Muscle of leg (tissue), 11 donors: ENCODE results near the gene EYA4. TPM values are rescaled to one million over a fixed set of nuclear protein-coding genes. Genes with fewer than 3 reads are reported as not detected.

Source experiments
- DNase-seq: peaks from one replicate; pipeline ENCODE4 v3.0.0; 2013
- H3K27ac ChIP-seq: one replicate; pipeline ENCODE4 v1.5.1; 2013; ENCODE audit warnings: mild to moderate bottlenecking, low read length, control low read depth
- H3K27me3 ChIP-seq: one replicate; pipeline ENCODE4 v1.6.1; 2013; ENCODE audit warnings: low read length; ENCODE audit not compliant: control insufficient read depth, insufficient read depth
- H3K36me3 ChIP-seq: one replicate; pipeline ENCODE4 v1.6.1; 2013; ENCODE audit warnings: low read length; ENCODE audit not compliant: control insufficient read depth, insufficient read depth
- H3K4me1 ChIP-seq: one replicate; pipeline ENCODE4 v1.6.1; 2013; ENCODE audit warnings: low read length; ENCODE audit not compliant: control insufficient read depth, insufficient read depth
- H3K4me3 ChIP-seq: one replicate; pipeline ENCODE4 v1.5.1; 2013; ENCODE audit warnings: low read length, control low read depth
- H3K9me3 ChIP-seq: replicated peaks from 2 replicates; pipeline ENCODE4 v1.6.1; 2013; ENCODE audit warnings: low read depth, low read length; ENCODE audit not compliant: control insufficient read depth
- WGBS: methylation state at CpG from one replicate; pipeline ENCODE4 v1.1.5; 2013; ENCODE audit warnings: missing lambda C conversion rate; ENCODE audit not compliant: insufficient coverage; 5-methylcytosine and 5-hydroxymethylcytosine counted together
- polyA plus RNA-seq, 8 donors: library from polyadenylated mRNA; unstranded; fragments of 120-200 nt; gene quantifications; one replicate each; pipeline versions ENCODE4 v1.2.1 to v1.2.3, GENCODE V29; 2013; ENCODE audit warnings: inconsistent platforms in 1 of 8, low replicate concordance in 1 of 8; ENCODE audit not compliant: insufficient read length in 8 of 8, insufficient read depth in 1 of 8
- total RNA-seq: library from RNA; stranded (reverse); fragments of 120-200 nt; gene quantifications from one replicate; pipeline ENCODE4 v1.2.4, GENCODE V29; 2013

The EYA4 gene
- total and polyA plus RNA-seq, 9 donors: 16.3 to 28.8 (median 20.9) TPM

DNA sequence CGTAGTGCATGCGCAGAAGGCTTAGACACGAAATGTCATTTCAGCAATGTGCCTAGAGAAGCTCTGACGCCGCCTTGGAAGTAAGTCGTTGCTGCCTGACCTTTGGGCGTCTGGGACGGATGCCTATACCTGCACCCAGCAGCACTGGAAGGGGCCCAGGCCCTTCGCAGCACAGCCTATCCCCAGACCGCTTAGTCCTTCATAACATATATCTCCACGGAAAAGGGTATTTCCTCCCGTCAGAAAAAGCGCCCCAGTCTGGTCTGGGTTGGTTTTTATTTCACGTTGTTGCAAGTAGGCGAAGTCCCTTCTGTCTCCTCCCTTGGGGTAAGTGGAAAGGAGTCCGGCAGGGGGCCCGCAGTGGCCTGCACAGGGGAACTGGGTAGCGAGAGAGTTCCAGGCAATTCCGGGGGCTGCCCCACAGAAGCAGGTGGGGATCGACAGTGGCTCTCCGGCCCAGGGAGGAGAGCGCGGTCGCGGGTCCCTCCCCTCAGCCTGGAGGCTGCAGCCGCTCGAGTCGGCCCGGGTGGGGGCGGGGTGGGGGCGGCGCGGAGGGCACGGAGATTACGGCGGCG, 559 bp upstream of the EYA4 start:
- Histone ChIP-seq H3K36me3 (no peaks in the 10 kb centered on the region), H3K4me1 (peaks cover 10% of the 10 kb centered on the region), H3K27me3 (peaks cover 28% of the 10 kb centered on the region), H3K4me3 (peak overlapping the region; percentile 71), H3K27ac (peak overlapping the region; percentile 85), H3K9me3 (no peaks in the 10 kb centered on the region)
- peak; percentile 59 for DNase-seq
- WGBS: 10% methylated on average over 21 of the region's 37 CpGs

DNA sequence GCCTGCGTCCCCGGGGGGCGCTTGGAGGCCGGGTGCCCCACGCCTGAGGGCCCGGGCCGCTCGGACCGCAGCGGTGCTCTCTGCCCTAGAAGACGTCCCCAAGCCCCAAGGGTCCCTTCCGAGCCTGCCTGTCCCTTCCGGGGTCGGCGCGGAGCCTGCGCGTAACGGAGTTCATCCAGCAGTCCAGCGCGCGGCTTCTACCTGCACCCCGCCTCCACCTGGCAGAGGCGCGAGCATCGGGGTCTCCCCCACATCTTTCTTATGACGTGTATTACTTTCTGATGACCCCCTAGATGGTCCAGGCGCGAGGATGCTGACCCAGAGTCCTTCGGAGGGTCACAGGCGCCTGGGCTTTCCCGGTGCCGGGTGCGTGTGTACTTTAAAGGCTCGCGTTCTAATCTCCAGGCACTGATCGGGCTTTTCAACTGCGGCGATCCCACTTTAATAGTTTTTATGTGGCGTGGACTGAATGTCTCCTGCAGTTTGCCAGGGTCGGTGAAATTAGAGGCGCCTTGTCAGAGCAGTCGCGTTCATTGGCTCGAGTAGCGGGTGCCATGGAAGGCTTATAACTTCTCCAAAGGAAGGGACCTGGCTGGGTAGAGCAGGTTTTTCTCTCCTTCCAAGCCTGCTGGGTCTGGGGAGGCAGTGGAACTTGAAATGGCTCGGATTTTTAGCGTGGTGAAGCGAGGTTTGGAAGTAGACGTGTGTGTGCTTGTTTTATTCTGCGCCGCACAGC, 912 bp downstream of the EYA4 start:
- H3K27ac ChIP-seq: peak overlapping the region; percentile 94
- peak; percentile 66 for DNase-seq
- H3K27me3 ChIP-seq: peaks cover 28% of the 10 kb centered on the region
- H3K4me1 ChIP-seq: peaks cover 12% of the 10 kb centered on the region
- WGBS: under 1% methylated on average over 50 of the region's 52 CpGs
- no peaks in the 10 kb centered on the region for H3K36me3 ChIP-seq
- H3K9me3 ChIP-seq: no peaks in the 10 kb centered on the region
- peak overlapping the region; percentile 71 for H3K4me3 ChIP-seq

DNA sequence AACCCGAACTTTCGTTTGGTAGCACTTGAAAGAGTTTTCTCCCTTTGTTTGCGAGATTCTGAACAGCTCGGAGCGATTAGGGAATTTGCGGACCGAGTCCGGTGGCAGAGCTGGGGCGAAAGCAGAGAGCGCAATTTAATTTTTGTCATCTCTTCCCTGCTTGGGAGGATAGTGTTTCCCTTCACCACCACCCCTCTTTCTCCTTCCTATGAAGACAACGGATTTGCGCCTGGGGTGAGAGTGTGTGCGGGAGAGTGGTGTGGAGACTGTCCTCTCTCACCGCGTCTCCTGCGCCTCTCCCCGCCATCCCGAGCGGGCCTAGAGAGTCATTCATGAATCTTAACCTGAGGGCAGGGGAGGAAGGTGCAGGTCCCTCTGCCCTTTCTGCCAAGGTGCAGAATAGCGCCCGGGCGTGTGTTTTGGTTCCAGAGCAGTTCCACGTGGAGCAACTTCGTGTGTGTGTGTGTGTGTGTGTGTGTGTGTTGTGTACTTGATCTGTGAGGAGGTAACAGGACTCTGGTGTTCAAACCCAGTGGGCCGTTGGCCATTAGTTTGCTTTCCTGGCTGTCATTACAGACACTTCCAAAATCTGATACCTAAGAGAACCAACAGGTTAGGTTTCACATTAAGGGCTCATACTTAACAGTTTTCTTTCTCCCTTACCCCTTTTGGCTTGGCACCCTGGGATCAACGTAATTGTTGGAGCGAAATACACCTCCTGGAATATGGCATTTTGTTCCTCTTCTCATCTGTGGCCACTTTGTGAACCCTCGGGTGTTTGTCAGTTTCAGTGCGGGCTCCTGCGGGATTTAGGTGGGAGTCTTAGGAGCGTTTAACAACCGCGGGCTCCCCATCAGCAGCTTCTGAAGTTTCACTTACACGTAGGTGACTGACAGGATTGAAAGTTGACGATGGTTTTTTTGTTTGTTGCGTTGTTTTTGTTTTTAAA, 1.8 kb downstream of the EYA4 start:
- peaks cover 12% of the 10 kb centered on the region for H3K4me1 ChIP-seq
- 11% methylated on average over 10 of the region's 36 CpGs for WGBS
- H3K27me3 ChIP-seq: peaks cover 28% of the 10 kb centered on the region
- peak overlapping the region; percentile 71 for H3K4me3 ChIP-seq
- peak overlapping the region; percentile 94 for H3K27ac ChIP-seq
- no peaks in the 10 kb centered on the region for H3K9me3 ChIP-seq
- DNase-seq: peak; percentile 62
- no peaks in the 10 kb centered on the region for H3K36me3 ChIP-seq

- no CpG with 5 or more reads among the region's 7 CpGs for WGBS
- H3K9me3 ChIP-seq: no peaks in the 10 kb centered on the region
- no peaks in the 10 kb centered on the region for H3K36me3 ChIP-seq
- H3K27ac ChIP-seq: peak overlapping the region; percentile 94
- H3K4me1 ChIP-seq: peaks cover 12% of the 10 kb centered on the region
- H3K4me3 ChIP-seq: peak overlapping the region; percentile 71
- peaks cover 28% of the 10 kb centered on the region for H3K27me3 ChIP-seq
- DNase-seq: peak; percentile 46
These were observed 2.7 kb downstream of the EYA4 start for GRCh38 chr6:133243723-133244305.

DNA sequence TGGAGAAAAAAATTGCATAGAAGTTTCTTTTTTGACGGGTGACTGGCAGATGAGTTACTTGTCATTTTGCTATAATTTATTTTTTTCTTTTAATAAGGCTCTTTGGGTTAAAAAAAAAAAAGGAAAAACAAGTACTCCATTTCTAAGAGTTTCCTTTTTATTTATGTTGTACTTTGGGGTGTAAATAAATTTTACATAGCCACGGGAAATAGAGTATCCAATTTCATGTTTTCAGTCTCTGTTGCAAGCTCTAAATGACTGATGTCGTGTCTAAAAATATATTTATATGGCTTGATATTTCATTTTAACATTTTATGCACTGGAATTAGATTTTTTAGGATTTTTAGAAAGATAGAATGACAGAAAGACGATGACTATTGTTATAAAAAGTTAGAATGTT, 3.4 kb downstream of the EYA4 start:
- Histone ChIP-seq H3K4me1 (peaks cover 12% of the 10 kb centered on the region), H3K36me3 (no peaks in the 10 kb centered on the region), H3K27ac (peak overlapping the region; percentile 54), H3K4me3 (no peak overlapping the region), H3K27me3 (peaks cover 28% of the 10 kb centered on the region), H3K9me3 (no peaks in the 10 kb centered on the region)
- WGBS: no CpG with 5 or more reads among the region's 4 CpGs
- peak; percentile 25 for DNase-seq

DNA sequence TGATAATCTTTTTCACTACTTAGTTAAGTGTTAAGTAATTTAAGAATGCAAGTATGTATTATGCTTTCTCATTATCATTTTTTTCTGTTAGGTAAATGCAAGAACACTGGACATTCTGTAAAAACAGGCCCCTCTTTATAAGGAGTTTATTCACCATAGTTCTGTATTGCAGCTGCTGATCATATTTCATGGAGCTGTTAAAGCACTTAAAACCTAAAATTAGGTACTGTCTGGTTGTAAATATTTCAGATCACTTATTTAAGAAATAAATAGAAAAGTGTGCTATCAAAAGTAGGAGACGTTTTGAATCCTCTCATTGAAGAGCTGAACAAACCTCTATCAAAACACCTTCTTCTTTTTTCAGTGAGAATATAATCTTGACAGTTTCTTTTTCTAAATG, 3.9 kb downstream of the EYA4 start:
- H3K27me3 ChIP-seq: peaks cover 28% of the 10 kb centered on the region
- H3K4me1 ChIP-seq: peaks cover 12% of the 10 kb centered on the region
- no peaks in the 10 kb centered on the region for H3K36me3 ChIP-seq
- WGBS: no CpG with 5 or more reads among the region's 1 CpG
- peak; percentile 53 for DNase-seq
- H3K4me3 ChIP-seq: no peak overlapping the region
- peak overlapping the region; percentile 54 for H3K27ac ChIP-seq
- no peaks in the 10 kb centered on the region for H3K9me3 ChIP-seq

DNA sequence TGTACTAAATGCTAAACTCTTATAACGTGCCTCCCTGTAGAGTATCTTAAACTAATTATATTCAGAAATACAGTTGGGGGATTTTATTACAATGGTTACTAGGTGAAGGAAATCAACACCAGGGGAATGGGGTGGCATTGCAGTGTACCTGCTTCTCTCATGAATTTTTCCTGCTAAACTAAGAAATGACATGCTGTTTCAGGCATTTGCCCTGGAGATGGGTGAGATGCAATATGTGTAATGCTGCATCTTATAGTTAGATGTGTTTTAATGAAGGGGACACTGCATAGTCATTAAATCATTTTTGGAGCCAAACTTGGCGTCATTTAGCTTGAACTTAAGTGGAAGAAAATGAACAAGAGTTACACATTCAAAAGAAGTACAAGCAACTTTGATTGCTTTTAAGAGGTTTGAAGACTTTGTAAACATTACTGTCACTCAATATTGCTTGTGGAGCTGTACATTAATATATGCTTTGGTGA, 4.3 kb downstream of the EYA4 start:
- Histone ChIP-seq H3K27ac (peak overlapping the region; percentile 54), H3K4me3 (no peak overlapping the region), H3K4me1 (peaks cover 10% of the 10 kb centered on the region), H3K9me3 (no peaks in the 10 kb centered on the region), H3K27me3 (peaks cover 26% of the 10 kb centered on the region), H3K36me3 (no peaks in the 10 kb centered on the region)
- WGBS: no CpG with 5 or more reads among the region's 2 CpGs
- peak; percentile 27 for DNase-seq

DNA sequence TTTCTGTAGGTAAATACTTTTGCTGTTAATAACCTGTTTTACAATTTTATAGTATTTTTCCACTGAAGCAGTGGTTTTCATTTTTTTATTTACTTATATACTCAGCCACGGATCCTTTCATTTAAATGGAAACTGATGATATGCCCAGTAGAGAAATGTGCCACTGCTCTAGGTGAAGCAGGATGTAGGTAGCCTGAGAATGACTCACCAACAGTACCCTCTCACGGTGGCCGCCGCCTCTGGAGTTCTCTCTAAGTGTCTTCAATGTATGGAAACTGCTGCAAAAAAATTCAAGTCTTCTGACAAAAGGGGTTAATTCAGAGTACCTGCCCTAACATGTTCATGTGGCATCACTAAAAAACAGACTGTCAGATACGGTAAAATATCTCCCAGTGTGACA, 6.4 kb downstream of the EYA4 start:
- Histone ChIP-seq H3K9me3 (no peaks in the 10 kb centered on the region), H3K4me1 (peaks cover 4% of the 10 kb centered on the region), H3K36me3 (no peaks in the 10 kb centered on the region), H3K27ac (no peak overlapping the region), H3K27me3 (peaks cover 8% of the 10 kb centered on the region), H3K4me3 (no peak overlapping the region)
- DNase-seq: no peak
- 94% methylated on average over 3 of the region's 5 CpGs for WGBS

GRCh38 chr6:133248241-133249001, 7.3 kb downstream of the EYA4 start:
- DNase-seq: no peak
- Histone ChIP-seq H3K4me3 (no peak overlapping the region), H3K36me3 (no peaks in the 10 kb centered on the region), H3K9me3 (no peaks in the 10 kb centered on the region), H3K27me3 (no peaks in the 10 kb centered on the region), H3K4me1 (peaks cover 2% of the 10 kb centered on the region), H3K27ac (no peak overlapping the region)
- 50% methylated on average over 2 of the region's 6 CpGs for WGBS
